ENCODE results near the gene DNAJB2.
"Not testable (repeated sequence)": the region's sequence is repeated elsewhere in the genome, so short reads cannot be mapped to it uniquely, and the experiment has no call there.

DNAJB2 gene

DNA sequence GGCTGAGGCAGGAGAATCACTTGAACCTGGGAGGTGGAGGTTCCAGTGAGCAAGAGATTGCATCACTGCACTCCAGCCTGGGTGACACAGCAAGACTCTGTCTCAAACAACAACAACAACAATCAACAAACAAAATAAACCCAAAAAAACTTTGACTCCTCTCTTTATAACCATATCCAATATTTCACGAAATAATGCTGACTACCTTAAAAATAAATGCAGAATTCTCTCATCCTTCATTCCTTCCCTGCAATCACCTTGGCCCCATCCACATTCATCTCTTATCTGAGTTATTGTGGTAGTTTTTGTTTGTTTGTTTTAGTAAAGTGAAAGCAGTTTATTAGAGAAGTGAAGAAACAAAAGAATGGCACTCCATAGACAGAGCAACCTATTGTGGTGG is 26.9 kb downstream of the DNAJB2 start:
- Histone ChIP-seq H3K9me3 (ENCODE audit: control insufficient read depth, insufficient read depth, low read length) (no peaks in the 10 kb centered on the region), H4K20me1 (ENCODE audit: control insufficient read depth, insufficient read depth, low read depth, low read length) (no peaks in the 10 kb centered on the region), H3K79me2 (ENCODE audit: control insufficient read depth, low read length) (no peaks in the 10 kb centered on the region), H3K9me2 (replicated peaks; ENCODE audit: control insufficient read depth, low read length) (no peaks in the 10 kb centered on the region), H3K4me2 (ENCODE audit: low read length) (no peak overlapping the region), H3K4me3 (ENCODE audit: low read length) (no peak overlapping the region), H3K36me3 (ENCODE audit: control insufficient read depth, low read length) (no peaks in the 10 kb centered on the region), H3F3A (ENCODE audit: control insufficient read depth, insufficient read depth) (no peaks in the 10 kb centered on the region), H3K27me3 (ENCODE audit: control insufficient read depth, low read length) (peaks cover 31% of the 10 kb centered on the region), H3K27ac (ENCODE audit: low read depth, low read length) (no peak overlapping the region), H3K4me1 (ENCODE audit: control insufficient read depth, low read length) (no peaks in the 10 kb centered on the region)
- TF ChIP-seq, protein P1, sequence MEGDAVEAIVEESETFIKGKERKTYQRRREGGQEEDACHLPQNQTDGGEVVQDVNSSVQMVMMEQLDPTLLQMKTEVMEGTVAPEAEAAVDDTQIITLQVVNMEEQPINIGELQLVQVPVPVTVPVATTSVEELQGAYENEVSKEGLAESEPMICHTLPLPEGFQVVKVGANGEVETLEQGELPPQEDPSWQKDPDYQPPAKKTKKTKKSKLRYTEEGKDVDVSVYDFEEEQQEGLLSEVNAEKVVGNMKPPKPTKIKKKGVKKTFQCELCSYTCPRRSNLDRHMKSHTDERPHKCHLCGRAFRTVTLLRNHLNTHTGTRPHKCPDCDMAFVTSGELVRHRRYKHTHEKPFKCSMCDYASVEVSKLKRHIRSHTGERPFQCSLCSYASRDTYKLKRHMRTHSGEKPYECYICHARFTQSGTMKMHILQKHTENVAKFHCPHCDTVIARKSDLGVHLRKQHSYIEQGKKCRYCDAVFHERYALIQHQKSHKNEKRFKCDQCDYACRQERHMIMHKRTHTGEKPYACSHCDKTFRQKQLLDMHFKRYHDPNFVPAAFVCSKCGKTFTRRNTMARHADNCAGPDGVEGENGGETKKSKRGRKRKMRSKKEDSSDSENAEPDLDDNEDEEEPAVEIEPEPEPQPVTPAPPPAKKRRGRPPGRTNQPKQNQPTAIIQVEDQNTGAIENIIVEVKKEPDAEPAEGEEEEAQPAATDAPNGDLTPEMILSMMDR (IDR thresholded peaks at IDR 0.05; ENCODE audit: low read depth, low read length, poor library complexity, severe bottlenecking): no peak
- no peak for TF ChIP-seq EZH2phosphoT487 (IDR thresholded peaks at IDR 0.05; ENCODE audit: borderline replicate concordance, low read length)

DNA sequence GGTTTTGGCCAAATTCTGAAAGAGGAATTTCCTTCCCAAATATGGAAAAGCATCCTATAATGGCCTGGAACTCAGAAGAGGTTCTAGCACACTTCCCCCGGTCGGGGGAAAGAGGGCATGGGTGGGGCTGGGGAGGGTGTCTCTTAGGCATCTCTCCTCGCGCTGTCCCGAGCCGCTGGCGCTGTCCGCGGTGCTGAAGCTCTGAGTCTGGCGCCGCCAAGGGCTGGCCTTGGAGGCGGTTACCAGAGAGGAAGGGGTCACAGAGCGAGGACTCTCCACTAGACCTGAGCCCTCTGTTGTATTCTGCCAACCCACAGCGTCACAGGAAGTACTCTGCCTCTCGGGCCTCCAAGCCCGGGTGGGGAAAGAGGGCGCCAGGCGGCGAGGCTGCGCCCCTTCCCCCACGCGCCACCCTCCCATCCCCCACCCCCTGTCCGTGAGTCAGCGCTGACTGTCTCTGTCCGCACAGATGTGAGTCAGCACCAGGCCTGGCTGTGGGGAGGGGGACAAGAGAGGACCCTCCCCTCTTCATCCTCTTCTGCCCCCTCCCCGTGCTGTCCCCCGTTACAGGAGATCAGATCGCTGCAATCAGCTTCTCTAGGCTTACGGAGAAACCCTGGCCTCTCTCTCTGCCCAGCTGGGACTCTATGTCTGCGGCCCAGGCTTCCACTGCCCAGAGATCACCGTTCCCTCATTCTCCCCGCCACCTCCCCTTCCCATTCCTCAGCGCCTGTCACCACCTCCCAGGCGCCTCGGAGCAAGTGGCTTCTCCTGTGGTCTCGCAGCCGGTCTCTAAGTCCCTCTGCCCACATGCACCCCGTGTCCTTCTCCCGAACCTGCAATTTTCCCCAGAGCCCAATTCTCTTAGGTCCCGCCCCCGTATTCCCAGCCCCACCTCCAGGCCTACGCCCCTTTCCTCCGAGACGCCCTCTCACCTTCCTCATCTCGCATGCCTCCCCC is 29.3 kb downstream of the DNAJB2 start:
- Histone ChIP-seq H3K27ac (ENCODE audit: low read depth, low read length) (no peak overlapping the region), H3K9me3 (ENCODE audit: control insufficient read depth, insufficient read depth, low read length) (no peaks in the 10 kb centered on the region), H3F3A (ENCODE audit: control insufficient read depth, insufficient read depth) (no peaks in the 10 kb centered on the region), H3K4me1 (ENCODE audit: control insufficient read depth, low read length) (no peaks in the 10 kb centered on the region), H3K79me2 (ENCODE audit: control insufficient read depth, low read length) (no peaks in the 10 kb centered on the region), H3K36me3 (ENCODE audit: control insufficient read depth, low read length) (no peaks in the 10 kb centered on the region), H3K27me3 (ENCODE audit: control insufficient read depth, low read length) (peaks cover 9% of the 10 kb centered on the region), H3K4me2 (ENCODE audit: low read length) (no peak overlapping the region), H3K9me2 (replicated peaks; ENCODE audit: control insufficient read depth, low read length) (no peaks in the 10 kb centered on the region), H3K4me3 (ENCODE audit: low read length) (no peak overlapping the region), H4K20me1 (ENCODE audit: control insufficient read depth, insufficient read depth, low read depth, low read length) (no peaks in the 10 kb centered on the region)
- TF ChIP-seq EZH2phosphoT487 (IDR thresholded peaks at IDR 0.05; ENCODE audit: borderline replicate concordance, low read length): no peak
- TF ChIP-seq, protein P1 (IDR thresholded peaks at IDR 0.05; ENCODE audit: low read depth, low read length, poor library complexity, severe bottlenecking): no peak

DNA sequence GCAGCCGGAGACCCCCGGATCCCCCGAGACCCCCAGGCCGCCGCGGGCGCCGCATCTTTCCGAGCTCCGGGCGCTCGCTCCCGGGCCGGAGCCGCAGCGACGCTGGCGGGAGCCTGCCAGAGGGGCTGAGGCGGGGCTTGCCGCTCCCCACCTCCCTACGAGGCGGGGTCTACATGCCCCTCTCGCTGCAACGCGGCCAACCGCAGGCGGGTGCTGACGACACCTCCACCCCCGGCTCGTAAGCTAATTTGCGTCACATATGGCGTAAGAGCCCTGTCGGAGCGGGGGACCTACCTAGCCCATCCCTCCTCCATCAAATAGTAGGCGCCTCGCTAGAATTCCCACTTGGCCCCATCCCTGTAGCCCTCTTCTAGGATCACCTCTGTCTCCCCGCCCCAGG is 30.1 kb downstream of the DNAJB2 start, which contains the start of gene PTPRN:
Gene PTPRN, minus strand, starts transcription at position 124 of the 400 bp plus-strand sequence. Its CDS starts 69 bp downstream, at position 55.
- H3F3A ChIP-seq (ENCODE audit: control insufficient read depth, insufficient read depth): no peaks in the 10 kb centered on the region
- peaks cover 4% of the 10 kb centered on the region; the same call in 1 of the 2 replicates for H3K27me3 ChIP-seq (ENCODE audit: control insufficient read depth, low read length)
- H4K20me1 ChIP-seq (ENCODE audit: control insufficient read depth, insufficient read depth, low read depth, low read length): no peaks in the 10 kb centered on the region
- H3K36me3 ChIP-seq (ENCODE audit: control insufficient read depth, low read length): no peaks in the 10 kb centered on the region
- no peak within 1 kb of the TSS for H3K4me3 ChIP-seq (ENCODE audit: low read length)
- no peak within 1 kb of the TSS for H3K27ac ChIP-seq (ENCODE audit: low read depth, low read length)
- no peaks in the 10 kb centered on the region for H3K79me2 ChIP-seq (ENCODE audit: control insufficient read depth, low read length)
- TF ChIP-seq, protein P1 (IDR thresholded peaks at IDR 0.05; ENCODE audit: low read depth, low read length, poor library complexity, severe bottlenecking): no peak
- no peak for TF ChIP-seq EZH2phosphoT487 (IDR thresholded peaks at IDR 0.05; ENCODE audit: borderline replicate concordance, low read length)
- no peaks in the 10 kb centered on the region for H3K9me3 ChIP-seq (ENCODE audit: control insufficient read depth, insufficient read depth, low read length)
- H3K4me2 ChIP-seq (ENCODE audit: low read length): no peak within 1 kb of the TSS
- no peaks in the 10 kb centered on the region for H3K9me2 ChIP-seq (replicated peaks; ENCODE audit: control insufficient read depth, low read length)
- no peaks in the 10 kb centered on the region for H3K4me1 ChIP-seq (ENCODE audit: control insufficient read depth, low read length)

DNA sequence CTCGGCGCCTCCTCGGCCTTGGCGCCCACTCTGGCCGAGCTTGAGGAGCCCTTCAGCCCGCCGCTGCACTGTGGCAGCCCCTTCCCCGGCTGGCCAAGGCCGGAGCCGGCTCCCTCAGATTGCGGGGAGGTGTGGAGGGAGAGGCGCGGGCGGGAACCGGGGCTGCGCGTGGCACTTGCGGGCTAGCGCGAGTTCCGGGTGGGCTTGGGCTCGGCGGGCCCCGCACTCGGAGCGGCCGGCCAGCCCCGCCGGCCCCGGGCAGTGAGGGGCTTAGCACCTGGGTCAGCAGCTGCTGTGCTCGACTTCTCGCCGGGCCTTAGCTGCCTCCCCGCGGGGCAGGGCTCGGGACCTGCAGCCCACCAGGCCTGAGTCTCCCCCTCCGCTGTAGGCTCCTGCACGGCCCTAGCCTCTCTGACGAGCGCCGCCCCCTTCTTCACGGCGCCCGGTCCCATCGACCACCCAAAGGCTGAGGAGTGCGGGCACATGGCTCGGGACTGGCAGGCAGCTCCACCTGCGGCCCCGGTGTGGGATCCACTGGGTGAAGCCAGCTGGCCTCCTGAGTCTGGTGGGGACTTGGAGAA is 33.6 kb downstream of the DNAJB2 start:
- H3K4me3 ChIP-seq (ENCODE audit: low read length); H3F3A ChIP-seq (ENCODE audit: control insufficient read depth, insufficient read depth); H3K27ac ChIP-seq (ENCODE audit: low read depth, low read length); H3K27me3 ChIP-seq (ENCODE audit: control insufficient read depth, low read length); H4K20me1 ChIP-seq (ENCODE audit: control insufficient read depth, insufficient read depth, low read depth, low read length); H3K4me1 ChIP-seq (ENCODE audit: control insufficient read depth, low read length); H3K4me2 ChIP-seq (ENCODE audit: low read length); H3K9me3 ChIP-seq (ENCODE audit: control insufficient read depth, insufficient read depth, low read length); H3K9me2 ChIP-seq (replicated peaks; ENCODE audit: control insufficient read depth, low read length); H3K36me3 ChIP-seq (ENCODE audit: control insufficient read depth, low read length); H3K79me2 ChIP-seq (ENCODE audit: control insufficient read depth, low read length): not testable (repeated sequence)

Data from DOHH2 (cell line).